ENCODE data around the gene ABI1. TPM values are rescaled to one million over a fixed set of nuclear protein-coding genes. Genes with fewer than 3 reads are reported as not detected.

Gene ABI1
- total and polyA plus RNA-seq, 8 donors = 11.7 to 71.0 (median 22.7) TPM

DNA sequence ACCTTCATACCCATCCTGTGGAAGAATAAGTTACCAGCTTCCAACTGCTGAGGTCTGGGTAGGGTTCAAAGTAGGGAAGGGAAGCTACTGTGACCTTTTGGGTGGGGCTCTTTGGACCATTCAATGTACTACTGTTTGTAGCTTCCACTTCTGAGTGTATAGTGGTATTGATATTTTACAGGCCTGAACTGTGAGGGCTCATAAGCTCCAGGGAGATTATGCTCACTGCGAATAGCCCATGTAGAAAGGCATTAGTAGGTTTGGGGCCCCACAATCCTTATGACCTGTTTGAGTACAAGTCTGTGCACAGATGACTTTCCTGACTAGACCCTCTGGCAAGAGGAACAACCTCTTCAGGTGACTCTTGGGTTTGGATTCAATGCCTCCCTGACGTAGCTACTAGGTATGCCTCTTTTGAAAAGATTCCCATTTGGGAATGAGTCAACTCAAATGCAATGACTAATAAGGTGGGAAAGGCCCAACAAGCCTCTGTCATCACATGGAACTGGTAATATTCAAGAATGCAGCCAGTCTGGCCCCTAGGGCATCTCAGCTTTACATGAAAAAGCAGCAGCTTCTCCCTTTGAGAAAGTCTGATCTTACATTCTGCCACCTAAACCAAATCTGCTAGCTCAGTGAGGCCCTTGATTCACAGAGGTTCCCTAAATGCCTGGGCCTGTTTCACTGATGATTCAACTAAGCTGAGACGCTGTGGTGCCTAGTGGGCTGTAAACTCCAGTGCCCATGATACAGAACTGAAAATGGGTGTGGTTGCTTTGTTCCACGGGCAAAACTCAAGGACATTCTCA, 79.8 kb downstream of the ABI1 start:
- Histone ChIP-seq H3K9me3 (no peaks in the 10 kb centered on the region), H3K4me1 (peaks cover 12 to 53% (median 29%) of the 10 kb centered on the region in 4 donors), H3K27me3 (no peaks in the 10 kb centered on the region), H3K36me3 (no peaks in the 10 kb centered on the region), H3K4me3 (no peak overlapping the region), H3K27ac (no peak overlapping the region)
- peak in 1 of 2 donors; percentile 21 for DNase-seq
- 68 to 76% (median 73%) methylated on average over 4 of the region's 4 CpGs for WGBS, 5 donors
- no peak for TF ChIP-seq POLR2A (IDR thresholded peaks at IDR 0.05)
- TF ChIP-seq, protein P1, sequence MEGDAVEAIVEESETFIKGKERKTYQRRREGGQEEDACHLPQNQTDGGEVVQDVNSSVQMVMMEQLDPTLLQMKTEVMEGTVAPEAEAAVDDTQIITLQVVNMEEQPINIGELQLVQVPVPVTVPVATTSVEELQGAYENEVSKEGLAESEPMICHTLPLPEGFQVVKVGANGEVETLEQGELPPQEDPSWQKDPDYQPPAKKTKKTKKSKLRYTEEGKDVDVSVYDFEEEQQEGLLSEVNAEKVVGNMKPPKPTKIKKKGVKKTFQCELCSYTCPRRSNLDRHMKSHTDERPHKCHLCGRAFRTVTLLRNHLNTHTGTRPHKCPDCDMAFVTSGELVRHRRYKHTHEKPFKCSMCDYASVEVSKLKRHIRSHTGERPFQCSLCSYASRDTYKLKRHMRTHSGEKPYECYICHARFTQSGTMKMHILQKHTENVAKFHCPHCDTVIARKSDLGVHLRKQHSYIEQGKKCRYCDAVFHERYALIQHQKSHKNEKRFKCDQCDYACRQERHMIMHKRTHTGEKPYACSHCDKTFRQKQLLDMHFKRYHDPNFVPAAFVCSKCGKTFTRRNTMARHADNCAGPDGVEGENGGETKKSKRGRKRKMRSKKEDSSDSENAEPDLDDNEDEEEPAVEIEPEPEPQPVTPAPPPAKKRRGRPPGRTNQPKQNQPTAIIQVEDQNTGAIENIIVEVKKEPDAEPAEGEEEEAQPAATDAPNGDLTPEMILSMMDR (IDR thresholded peaks at IDR 0.05) = no peak
- intact Hi-C loops (cut with DNase I; ENCODE audit: low total_unique reads) = no loop called here

DNA sequence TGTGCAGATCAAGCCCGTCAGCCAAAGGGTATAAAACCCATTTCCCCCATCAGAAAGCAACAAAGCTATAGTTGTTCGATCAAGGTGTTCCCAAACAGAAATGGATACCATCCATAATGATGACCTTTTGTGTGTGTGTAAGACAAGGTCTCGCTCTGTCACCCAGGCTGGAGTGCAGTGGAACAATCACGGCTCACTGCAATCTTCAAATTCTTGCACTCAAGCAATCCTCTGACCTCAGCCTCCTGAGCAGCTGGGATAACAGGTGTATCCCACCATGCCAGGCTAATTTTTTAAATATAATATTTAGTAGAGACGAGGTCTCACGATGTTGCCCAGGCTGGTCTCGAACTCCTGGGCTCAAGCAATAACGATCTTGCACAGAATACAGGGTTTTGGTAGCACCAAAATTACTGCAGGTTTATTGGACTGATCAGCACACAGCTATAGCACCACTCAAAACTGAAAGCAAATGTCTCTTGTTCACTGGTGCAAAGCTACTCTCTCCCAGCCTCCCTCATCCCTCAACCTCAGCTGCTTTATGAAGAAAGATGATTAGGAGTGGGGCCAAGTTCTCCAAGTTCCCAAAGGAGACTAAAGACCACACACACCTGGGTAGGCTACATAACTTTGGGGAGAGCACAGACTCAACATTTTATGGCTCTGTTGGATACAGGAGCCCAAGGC, 80.5 kb downstream of the ABI1 start:
- no peaks in the 10 kb centered on the region for H3K36me3 ChIP-seq
- H3K4me3 ChIP-seq = no peak overlapping the region
- no peaks in the 10 kb centered on the region for H3K27me3 ChIP-seq
- no peak for DNase-seq
- H3K27ac ChIP-seq = no peak overlapping the region
- 95 to 97% (median 97%) methylated on average over 8 of the region's 8 CpGs for WGBS, 5 donors
- TF ChIP-seq, protein P1 (IDR thresholded peaks at IDR 0.05) = no peak
- TF ChIP-seq EP300 (IDR thresholded peaks at IDR 0.05) (no peak), POLR2AphosphoS5 (IDR thresholded peaks at IDR 0.05) (no peak), POLR2A (IDR thresholded peaks at IDR 0.05) (no peak)
- H3K9me3 ChIP-seq = no peaks in the 10 kb centered on the region
- intact Hi-C loops (cut with DNase I; ENCODE audit: low total_unique reads) = no loop called here
- peaks cover 12 to 56% (median 29%) of the 10 kb centered on the region in 4 donors for H3K4me1 ChIP-seq

DNA sequence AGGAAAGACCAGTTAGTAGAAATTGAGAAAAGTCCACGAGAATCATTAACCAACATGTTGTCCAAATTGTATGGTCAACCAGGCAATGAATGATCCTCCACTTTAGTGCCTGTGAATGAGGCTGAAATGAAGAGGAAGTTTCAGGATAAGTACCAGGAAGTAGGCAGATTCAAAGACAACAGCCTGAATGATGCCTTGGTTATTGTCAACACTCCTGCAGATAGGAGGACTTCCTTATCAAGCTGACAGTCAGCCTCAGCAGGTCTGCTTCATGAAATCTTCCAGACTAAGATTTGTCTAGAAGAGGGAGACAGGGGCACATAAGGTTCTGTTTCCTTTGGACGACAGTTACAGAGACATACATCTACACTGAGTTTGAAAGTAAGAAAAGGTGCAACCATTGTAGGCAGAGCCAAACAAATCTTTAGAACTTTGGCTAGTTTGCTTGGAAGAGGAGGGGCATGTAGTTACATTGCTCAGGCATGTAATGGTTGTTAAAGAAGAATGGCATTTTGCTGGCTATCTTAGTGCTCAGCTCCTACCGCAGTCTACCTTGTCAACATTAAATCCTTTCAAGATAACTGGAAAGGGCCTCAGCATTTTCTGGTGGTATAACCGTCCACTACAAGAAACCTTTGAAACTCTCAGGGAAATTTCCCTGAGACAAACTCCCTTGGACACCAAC, 81.4 kb downstream of the ABI1 start:
- Histone ChIP-seq H3K4me3 (no peak overlapping the region), H3K9me3 (no peaks in the 10 kb centered on the region), H3K27me3 (no peaks in the 10 kb centered on the region), H3K4me1 (peaks cover 12 to 56% (median 25%) of the 10 kb centered on the region in 4 donors), H3K36me3 (no peaks in the 10 kb centered on the region), H3K27ac (no peak overlapping the region)
- TF ChIP-seq, protein P1 (IDR thresholded peaks at IDR 0.05) = no peak
- TF ChIP-seq EP300 (IDR thresholded peaks at IDR 0.05) = no peak
- TF ChIP-seq POLR2AphosphoS5 (IDR thresholded peaks at IDR 0.05) = no peak
- TF ChIP-seq POLR2A (IDR thresholded peaks at IDR 0.05) = no peak
- no peak for DNase-seq
- WGBS, 5 donors = 61 to 81% (median 72%) methylated on average over 4 of the region's 4 CpGs
- intact Hi-C loops (cut with DNase I; ENCODE audit: low total_unique reads) = no loop called here

DNA sequence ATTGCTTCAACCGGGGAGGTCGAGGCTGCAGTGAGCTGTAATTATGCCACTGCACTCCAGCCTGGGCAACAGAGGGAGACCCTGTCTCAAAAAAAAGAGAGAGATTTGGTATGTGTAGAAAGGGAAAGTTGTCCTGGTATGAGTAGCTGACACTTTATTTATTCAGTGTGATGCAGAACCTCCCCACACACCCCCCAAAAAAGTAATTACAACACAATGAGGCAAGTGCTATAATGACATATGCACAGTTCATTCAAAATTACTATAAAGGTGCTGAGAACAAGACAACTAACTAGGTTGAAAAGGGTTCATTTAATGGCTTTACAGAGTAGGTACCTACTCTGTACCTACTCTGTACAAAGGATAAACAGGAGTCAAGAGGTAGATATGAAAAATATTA, 83.1 kb downstream of the ABI1 start:
- 95 to 98% (median 97%) methylated on average over 2 of the region's 2 CpGs for WGBS, 5 donors
- intact Hi-C loops (cut with DNase I; ENCODE audit: low total_unique reads) = no loop called here
- TF ChIP-seq, protein P1 (IDR thresholded peaks at IDR 0.05) = no peak
- Histone ChIP-seq H3K4me3 (no peak overlapping the region), H3K9me3 (no peaks in the 10 kb centered on the region), H3K27ac (no peak overlapping the region), H3K27me3 (no peaks in the 10 kb centered on the region), H3K4me1 (peaks cover 12 to 50% (median 28%) of the 10 kb centered on the region in 4 donors), H3K36me3 (no peaks in the 10 kb centered on the region)
- no peak for DNase-seq
